GM12878 (cell line): ENCODE measurements around the gene KRTAP29-1. TPM values are rescaled to one million over a fixed set of nuclear protein-coding genes. Genes with fewer than 3 reads are reported as not detected.

Experiments used
- ATAC-seq: fragments of 200-7000 bp; cut with Tn5 transposase; 3 replicates; pipeline ENCODE4 v1.9.1; 2020; ENCODE audit warnings: mild to moderate bottlenecking, moderate library complexity
- BruUV-seq: library from RNA; stranded (reverse); fragments of 400-500 nt; replicated peaks from 2 replicates; lab custom pipeline; 2021; lab: Mats Ljungman, UMichigan
- CTCF ChIA-PET: fragments of 300-600 bp; sonication (Branson Sonifier 250); formaldehyde crosslinking; extraction: SDS; loops from one replicate; lab custom pipeline; 2021; ENCODE audit warnings: inconsistent platforms; lab: Yijun Ruan, JAX
- POLR2A ChIA-PET: fragments of 350-600 bp; formaldehyde crosslinking; extraction: SDS; loops from one replicate; lab custom pipeline; 2021; ENCODE audit warnings: inconsistent platforms; lab: Charles Lee
- RAD21 ChIA-PET: fragments of 300-600 bp; sonication (Branson Sonifier 250); formaldehyde crosslinking; loops from one replicate; lab custom pipeline; 2023; ENCODE audit warnings: antibody characterized with exemption; ENCODE audit not compliant: unreplicated experiment; lab: Charles Lee
- SMC1A ChIA-PET: fragments of 300-600 bp; sonication (Branson Sonifier 250); formaldehyde crosslinking; loops from one replicate; lab custom pipeline; 2023; ENCODE audit not compliant: unreplicated experiment, uncharacterized antibody; lab: Charles Lee
- DNase-seq: peaks from one replicate; pipeline ENCODE4 v3.0.0-alpha.2; 2011; ENCODE audit warnings: low read depth, low spot score
- FAIRE-seq: peaks from 3 replicates; lab custom pipeline; 2011; peaks lifted over from hg19 to GRCh38; lab: Jason Lieb, UNC
- H2AFZ ChIP-seq: 2 replicates; pipeline ENCODE4 v1.6.0; 2011; ENCODE audit warnings: low read depth, low read length, control low read depth; ENCODE audit not compliant: control insufficient read depth
- H3K27ac ChIP-seq: 2 replicates; pipeline ENCODE4 v1.5.1; 2011; ENCODE audit warnings: control low read depth; ENCODE audit not compliant: control insufficient read depth, insufficient read depth
- H3K27me3 ChIP-seq, 2 experiments: replicated peaks in 1 of 2; 2 replicates each; pipeline versions ENCODE4 v1.6.0 to v1.6.1; 2011; ENCODE audit warnings: low read length in 1 of 2; ENCODE audit not compliant: control insufficient read depth in 2 of 2, insufficient read depth in 2 of 2
- H3K36me3 ChIP-seq, 2 experiments: 2 replicates each; pipeline ENCODE4 v1.5.1; 2011; ENCODE audit warnings: low read length in 1 of 2; ENCODE audit not compliant: control insufficient read depth in 2 of 2, insufficient read depth in 2 of 2
- H3K4me1 ChIP-seq: 2 replicates; pipeline ENCODE4 v1.6.1; 2011; ENCODE audit warnings: mild to moderate bottlenecking, low read length, moderate library complexity, mixed read lengths; ENCODE audit not compliant: control insufficient read depth, insufficient read depth
- H3K4me2 ChIP-seq: 2 replicates; pipeline ENCODE4 v1.6.0; 2011; ENCODE audit warnings: control low read depth; ENCODE audit not compliant: control insufficient read depth, insufficient read depth
- H3K4me3 ChIP-seq: fragments of 200-600 bp; sonication (generic); 2 replicates; pipeline ENCODE4 v1.5.1; 2016
- H3K79me2 ChIP-seq: 2 replicates; pipeline ENCODE4 v1.6.0; 2011; ENCODE audit warnings: low read length; ENCODE audit not compliant: control insufficient read depth, insufficient read depth
- H3K9ac ChIP-seq: 2 replicates; pipeline ENCODE4 v1.8.0; 2011; ENCODE audit warnings: low read length, control low read depth, mixed read lengths; ENCODE audit not compliant: control insufficient read depth, insufficient read depth
- H3K9me3 ChIP-seq: replicated peaks from 3 replicates; pipeline ENCODE4 v1.5.1; 2011; ENCODE audit warnings: mild to moderate bottlenecking, low read length; ENCODE audit not compliant: control insufficient read depth, insufficient read depth
- H4K20me1 ChIP-seq: 2 replicates; pipeline ENCODE4 v1.6.0; 2011; ENCODE audit not compliant: control insufficient read depth, insufficient read depth
- JUNB ChIP-seq: IDR thresholded peaks from 2 replicates; pipeline ENCODE4 v1.6.1; 2016; ENCODE audit warnings: antibody characterized with exemption, mild to moderate bottlenecking
- JUND ChIP-seq: IDR thresholded peaks from 2 replicates; pipeline ENCODE4 v1.6.1; 2012; ENCODE audit warnings: low read depth, mild to moderate bottlenecking, low read length, improper control_type of control experiment, moderate library complexity
- KLF5 ChIP-seq: fragments of 450-650 bp; IDR thresholded peaks from 2 replicates; pipeline ENCODE4 v1.6.1; 2014; ENCODE audit warnings: mild to moderate bottlenecking; ENCODE audit not compliant: partially characterized antibody
- NFYA ChIP-seq: IDR thresholded peaks from 2 replicates; pipeline ENCODE4 v1.6.1; 2011; ENCODE audit warnings: low read depth, mild to moderate bottlenecking, low read length, improper control_type of control experiment, borderline replicate concordance
- SPI1 ChIP-seq: IDR thresholded peaks from 2 replicates; pipeline ENCODE4 v1.6.1; 2011; ENCODE audit warnings: low read depth, mild to moderate bottlenecking, low read length, moderate library complexity, borderline replicate concordance; ENCODE audit not compliant: insufficient read depth
- TARDBP ChIP-seq: IDR thresholded peaks from 2 replicates; pipeline ENCODE4 v1.6.1; 2016; ENCODE audit warnings: borderline replicate concordance
- ZNF217 ChIP-seq: fragments of 450-650 bp; IDR thresholded peaks from 2 replicates; pipeline ENCODE4 v1.6.1; 2017; ENCODE audit warnings: antibody characterized with exemption, mild to moderate bottlenecking
- ZZZ3 ChIP-seq: IDR thresholded peaks from 2 replicates; pipeline ENCODE4 v1.6.1; 2011; ENCODE audit warnings: low read depth; ENCODE audit not compliant: control insufficient read depth, insufficient read length
- WGBS: methylation state at CpG from one replicate; pipeline ENCODE4 v1.1.6; 2016; ENCODE audit warnings: low lambda C conversion rate; ENCODE audit not compliant: insufficient replicate concordance, insufficient coverage; ENCODE audit errors: missing lambda C conversion rate; 5-methylcytosine and 5-hydroxymethylcytosine counted together
- in situ Hi-C: fragments of 300-500 bp; cut with MboI; formaldehyde crosslinking; loops from 9 replicates; pipeline ENCODE4 v1.14.3; 2018; ENCODE audit warnings: mixed read lengths
- intact Hi-C: fragments of 100-400 bp; cut with micrococcal nuclease; formaldehyde crosslinking; loops from one replicate; pipeline ENCODE4 v1.14.2; 2022; ENCODE audit not compliant: unreplicated experiment
- polyA plus RNA-seq, 11 experiments: library from polyadenylated mRNA; depleted of rRNA in 4 of 11; unstranded in 6 of 11; stranded (reverse) in 5 of 11; fragments of >200 nt; fragmentation: Nextera tagmentation in 4 of 11; fragmentation: Illumina TruSeq in 1 of 11; extraction: Ambion mirVana in 4 of 11; extraction: Trizol in 1 of 11; gene quantifications; 1 replicate in 1 of 11; 2 replicates in 10 of 11; pipeline versions ENCODE4 v1.2.1 to v1.2.3, GENCODE V29; 2011 to 2016; ENCODE audit warnings: inconsistent platforms in 2 of 11, missing spikeins in 2 of 11, low read depth in 1 of 11
- total RNA-seq, 4 experiments: library from RNA; depleted of rRNA in 3 of 4; stranded (reverse); fragments of >200 nt in 3 of 4; fragmentation: Illumina TruSeq in 1 of 4; extraction: Trizol in 1 of 4; gene quantifications; 2 replicates each; pipeline versions ENCODE4 v1.2.1 to v1.2.3, GENCODE V29; 2013 to 2021
- TF ChIP-seq, protein P1 (sequence below): fragments of 450-650 bp; IDR thresholded peaks from 2 replicates; pipeline ENCODE4 v1.6.1; 2018; ENCODE audit warnings: borderline replicate concordance, mild to moderate bottlenecking; ENCODE audit not compliant: partially characterized antibody
- TF ChIP-seq, protein P2 (sequence below): fragments of 450-650 bp; IDR thresholded peaks from 2 replicates; pipeline ENCODE4 v1.6.1; 2014; ENCODE audit warnings: mild to moderate bottlenecking
- TF ChIP-seq, protein P3 (sequence below): IDR thresholded peaks from 2 replicates; pipeline ENCODE4 v1.6.1; 2012; ENCODE audit warnings: low read depth, low read length, improper control_type of control experiment
- TF ChIP-seq, protein P4 (sequence below): fragments of 450-650 bp; formaldehyde crosslinking; IDR thresholded peaks from 2 replicates; pipeline ENCODE4 v1.4.0; 2022; ENCODE audit warnings: mild to moderate bottlenecking, moderate library complexity
- TF ChIP-seq, protein P5 (sequence below): fragments of 450-650 bp; conservative IDR thresholded peaks from 2 replicates; pipeline ENCODE4 v1.6.1; 2017; ENCODE audit warnings: mild to moderate bottlenecking, moderate library complexity

KRTAP29-1 gene
- total and polyA plus RNA-seq, 10 of the 15 experiments (the other 5 are each of a cell fraction or from before 2014, with no cell fraction given): 1.9 TPM; not detected in 9

DNA sequence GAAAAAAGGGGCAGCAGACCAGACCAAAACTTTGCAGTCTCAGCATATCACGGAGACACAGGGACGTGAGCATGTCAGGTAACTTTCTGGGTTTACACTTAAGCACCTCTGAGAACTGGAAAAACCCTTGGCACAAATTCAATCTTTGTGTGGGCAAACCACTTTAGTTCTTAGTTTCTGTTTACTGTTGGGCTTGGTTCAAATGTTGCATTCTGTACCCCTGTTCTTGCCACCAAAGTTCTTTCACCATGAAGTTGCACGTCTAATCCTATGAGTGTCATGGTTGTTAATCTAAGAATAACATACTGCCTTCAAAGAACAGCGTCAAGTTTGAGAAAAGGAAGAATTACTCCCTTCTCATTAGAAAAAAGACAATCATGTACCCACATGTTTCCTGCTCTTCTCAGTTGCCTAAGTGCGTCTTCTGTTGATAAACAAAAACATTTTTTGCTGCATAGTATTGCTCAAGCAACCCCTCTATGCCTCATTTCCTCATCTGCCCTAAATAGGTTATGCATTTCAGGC lies 36.4 kb upstream of the KRTAP29-1 start (continued):
- TF ChIP-seq, protein P1, sequence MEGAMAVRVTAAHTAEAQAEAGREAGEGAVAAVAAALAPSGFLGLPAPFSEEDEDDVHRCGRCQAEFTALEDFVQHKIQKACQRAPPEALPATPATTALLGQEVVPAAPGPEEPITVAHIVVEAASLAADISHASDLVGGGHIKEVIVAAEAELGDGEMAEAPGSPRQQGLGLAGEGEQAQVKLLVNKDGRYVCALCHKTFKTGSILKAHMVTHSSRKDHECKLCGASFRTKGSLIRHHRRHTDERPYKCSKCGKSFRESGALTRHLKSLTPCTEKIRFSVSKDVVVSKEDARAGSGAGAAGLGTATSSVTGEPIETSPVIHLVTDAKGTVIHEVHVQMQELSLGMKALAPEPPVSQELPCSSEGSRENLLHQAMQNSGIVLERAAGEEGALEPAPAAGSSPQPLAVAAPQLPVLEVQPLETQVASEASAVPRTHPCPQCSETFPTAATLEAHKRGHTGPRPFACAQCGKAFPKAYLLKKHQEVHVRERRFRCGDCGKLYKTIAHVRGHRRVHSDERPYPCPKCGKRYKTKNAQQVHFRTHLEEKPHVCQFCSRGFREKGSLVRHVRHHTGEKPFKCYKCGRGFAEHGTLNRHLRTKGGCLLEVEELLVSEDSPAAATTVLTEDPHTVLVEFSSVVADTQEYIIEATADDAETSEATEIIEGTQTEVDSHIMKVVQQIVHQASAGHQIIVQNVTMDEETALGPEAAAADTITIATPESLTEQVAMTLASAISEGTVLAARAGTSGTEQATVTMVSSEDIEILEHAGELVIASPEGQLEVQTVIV: no peak
- TF ChIP-seq SPI1 (no peak), NFYA (no peak), ZZZ3 (no peak)
- TF ChIP-seq, protein P2, sequence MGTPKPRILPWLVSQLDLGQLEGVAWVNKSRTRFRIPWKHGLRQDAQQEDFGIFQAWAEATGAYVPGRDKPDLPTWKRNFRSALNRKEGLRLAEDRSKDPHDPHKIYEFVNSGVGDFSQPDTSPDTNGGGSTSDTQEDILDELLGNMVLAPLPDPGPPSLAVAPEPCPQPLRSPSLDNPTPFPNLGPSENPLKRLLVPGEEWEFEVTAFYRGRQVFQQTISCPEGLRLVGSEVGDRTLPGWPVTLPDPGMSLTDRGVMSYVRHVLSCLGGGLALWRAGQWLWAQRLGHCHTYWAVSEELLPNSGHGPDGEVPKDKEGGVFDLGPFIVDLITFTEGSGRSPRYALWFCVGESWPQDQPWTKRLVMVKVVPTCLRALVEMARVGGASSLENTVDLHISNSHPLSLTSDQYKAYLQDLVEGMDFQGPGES: no peak

DNA sequence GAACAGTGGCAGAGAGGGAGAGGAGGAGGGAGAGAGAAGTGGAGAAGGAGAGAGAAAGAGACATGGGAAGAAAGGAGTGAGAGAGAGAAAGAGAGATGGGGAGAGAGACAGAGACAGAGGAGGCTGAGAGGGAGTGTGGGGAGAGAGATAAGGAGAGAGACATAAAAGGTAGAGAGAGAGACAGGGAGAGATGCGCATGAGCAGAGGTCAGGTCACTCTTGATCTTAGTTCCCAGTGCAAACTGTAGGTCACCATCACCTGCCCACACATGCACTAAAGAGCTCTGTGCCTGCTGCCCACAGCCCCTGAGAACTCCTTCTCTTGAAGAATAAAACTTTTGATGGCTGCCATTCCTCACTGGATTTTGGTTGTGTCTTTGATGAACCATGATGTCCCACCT lies 33.1 kb upstream of the KRTAP29-1 start:
- H3K27me3 ChIP-seq: no peaks in the 10 kb centered on the region
- ChIA-PET SMC1A (no interaction called here), CTCF (no interaction called here), POLR2A (no interaction called here), RAD21 (no interaction called here)
- no peak overlapping the region for H3K9ac ChIP-seq
- no peak overlapping the region for H3K4me2 ChIP-seq
- no peak for FAIRE-seq
- no peaks in the 10 kb centered on the region; the same call in 2 of the 3 replicates for H3K9me3 ChIP-seq
- DNase-seq: no peak
- H3K36me3 ChIP-seq: no peaks in the 10 kb centered on the region
- H3K4me1 ChIP-seq: peaks cover 18% of the 10 kb centered on the region
- H3K27ac ChIP-seq: no peak overlapping the region
- no peaks in the 10 kb centered on the region for H4K20me1 ChIP-seq
- intact Hi-C loops (no loop called here), in situ Hi-C loops (no loop called here)
- ATAC-seq: no peak
- no CpG with 5 or more reads among the region's 1 CpG for WGBS
- no peak overlapping the region for H3K4me3 ChIP-seq
- no peak overlapping the region for H2AFZ ChIP-seq
- no TSS peak for BruUV-seq
- no peaks in the 10 kb centered on the region for H3K79me2 ChIP-seq
- TF ChIP-seq, protein P3, sequence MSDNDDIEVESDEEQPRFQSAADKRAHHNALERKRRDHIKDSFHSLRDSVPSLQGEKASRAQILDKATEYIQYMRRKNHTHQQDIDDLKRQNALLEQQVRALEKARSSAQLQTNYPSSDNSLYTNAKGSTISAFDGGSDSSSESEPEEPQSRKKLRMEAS: no peak
- TF ChIP-seq, protein P4, sequence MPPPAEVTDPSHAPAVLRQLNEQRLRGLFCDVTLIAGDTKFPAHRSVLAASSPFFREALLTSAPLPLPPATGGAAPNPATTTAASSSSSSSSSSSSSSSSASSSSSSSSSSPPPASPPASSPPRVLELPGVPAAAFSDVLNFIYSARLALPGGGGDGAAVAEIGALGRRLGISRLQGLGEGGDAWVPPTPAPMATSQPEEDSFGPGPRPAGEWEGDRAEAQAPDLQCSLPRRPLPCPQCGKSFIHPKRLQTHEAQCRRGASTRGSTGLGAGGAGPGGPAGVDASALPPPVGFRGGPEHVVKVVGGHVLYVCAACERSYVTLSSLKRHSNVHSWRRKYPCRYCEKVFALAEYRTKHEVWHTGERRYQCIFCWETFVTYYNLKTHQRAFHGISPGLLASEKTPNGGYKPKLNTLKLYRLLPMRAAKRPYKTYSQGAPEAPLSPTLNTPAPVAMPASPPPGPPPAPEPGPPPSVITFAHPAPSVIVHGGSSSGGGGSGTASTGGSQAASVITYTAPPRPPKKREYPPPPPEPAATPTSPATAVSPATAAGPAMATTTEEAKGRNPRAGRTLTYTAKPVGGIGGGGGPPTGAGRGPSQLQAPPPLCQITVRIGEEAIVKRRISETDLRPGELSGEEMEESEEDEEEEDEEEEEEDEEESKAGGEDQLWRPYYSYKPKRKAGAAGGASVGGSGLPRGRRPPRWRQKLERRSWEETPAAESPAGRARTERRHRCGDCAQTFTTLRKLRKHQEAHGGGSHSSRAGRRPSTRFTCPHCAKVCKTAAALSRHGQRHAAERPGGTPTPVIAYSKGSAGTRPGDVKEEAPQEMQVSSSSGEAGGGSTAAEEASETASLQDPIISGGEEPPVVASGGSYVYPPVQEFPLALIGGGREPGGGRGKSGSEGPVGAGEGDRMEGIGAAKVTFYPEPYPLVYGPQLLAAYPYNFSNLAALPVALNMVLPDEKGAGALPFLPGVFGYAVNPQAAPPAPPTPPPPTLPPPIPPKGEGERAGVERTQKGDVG (CRISPR knock-in tag): no peak
- no peak for TF ChIP-seq JUNB
- TF ChIP-seq ZNF217: no peak
- TF ChIP-seq TARDBP: no peak
- no peak for TF ChIP-seq KLF5
- no peak for TF ChIP-seq JUND
- TF ChIP-seq, protein P5, sequence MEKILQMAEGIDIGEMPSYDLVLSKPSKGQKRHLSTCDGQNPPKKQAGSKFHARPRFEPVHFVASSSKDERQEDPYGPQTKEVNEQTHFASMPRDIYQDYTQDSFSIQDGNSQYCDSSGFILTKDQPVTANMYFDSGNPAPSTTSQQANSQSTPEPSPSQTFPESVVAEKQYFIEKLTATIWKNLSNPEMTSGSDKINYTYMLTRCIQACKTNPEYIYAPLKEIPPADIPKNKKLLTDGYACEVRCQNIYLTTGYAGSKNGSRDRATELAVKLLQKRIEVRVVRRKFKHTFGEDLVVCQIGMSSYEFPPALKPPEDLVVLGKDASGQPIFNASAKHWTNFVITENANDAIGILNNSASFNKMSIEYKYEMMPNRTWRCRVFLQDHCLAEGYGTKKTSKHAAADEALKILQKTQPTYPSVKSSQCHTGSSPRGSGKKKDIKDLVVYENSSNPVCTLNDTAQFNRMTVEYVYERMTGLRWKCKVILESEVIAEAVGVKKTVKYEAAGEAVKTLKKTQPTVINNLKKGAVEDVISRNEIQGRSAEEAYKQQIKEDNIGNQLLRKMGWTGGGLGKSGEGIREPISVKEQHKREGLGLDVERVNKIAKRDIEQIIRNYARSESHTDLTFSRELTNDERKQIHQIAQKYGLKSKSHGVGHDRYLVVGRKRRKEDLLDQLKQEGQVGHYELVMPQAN: no peak
